SK-N-SH treated with all-trans-retinoic acid at 6 μM for 48 hours (cell line): ENCODE measurements around the gene CDC16.

ENCODE experiments used
- ATAC-seq: fragments of 200-7000 bp; cut with Tn5 transposase; 3 replicates; pipeline ENCODE4 v1.9.1; 2020; ENCODE audit warnings: mild to moderate bottlenecking, moderate library complexity
- ARNTL ChIP-seq: fragments of 450-650 bp; formaldehyde crosslinking; IDR thresholded peaks from 2 replicates; pipeline ENCODE4 v1.5.0; 2020; ENCODE audit warnings: low read depth, mild to moderate bottlenecking, moderate library complexity, borderline replicate concordance
- BACH2 ChIP-seq: fragments of 250-450 bp; sonication (Bioruptor Pico); IDR thresholded peaks from 2 replicates; pipeline ENCODE4 v1.9.0; 2021; ENCODE audit warnings: mild to moderate bottlenecking, borderline replicate concordance
- CSDC2 ChIP-seq: fragments of 250-450 bp; sonication (Bioruptor Pico); IDR thresholded peaks from 2 replicates; pipeline ENCODE4 v1.5.0; 2020; ENCODE audit warnings: mild to moderate bottlenecking, moderate library complexity
- ESRRG ChIP-seq: fragments of 250-450 bp; sonication (Bioruptor Pico); IDR thresholded peaks from 2 replicates; pipeline ENCODE4 v1.6.1; 2021; ENCODE audit warnings: mild to moderate bottlenecking
- GLIS3 ChIP-seq: fragments of 250-450 bp; sonication (Bioruptor Pico); IDR thresholded peaks from 2 replicates; pipeline ENCODE4 v1.5.0; 2020; ENCODE audit warnings: mild to moderate bottlenecking, moderate library complexity
- OSR1 ChIP-seq: fragments of 250-450 bp; sonication (Bioruptor Pico); IDR thresholded peaks from 2 replicates; pipeline ENCODE4 v1.8.0; 2022; ENCODE audit warnings: moderate library complexity, mild to moderate bottlenecking, inconsistent platforms
- POU6F1 ChIP-seq: fragments of 250-450 bp; sonication (Bioruptor Pico); IDR thresholded peaks from 2 replicates; pipeline ENCODE4 v1.8.0; 2021; ENCODE audit warnings: low read depth, mild to moderate bottlenecking, moderate library complexity, borderline replicate concordance
- PPARA ChIP-seq: fragments of 250-450 bp; sonication (Bioruptor Pico); IDR thresholded peaks from 2 replicates; pipeline ENCODE4 v1.5.0; 2020; ENCODE audit warnings: mild to moderate bottlenecking, borderline replicate concordance
- RARB ChIP-seq: fragments of 250-450 bp; sonication (Bioruptor Pico); IDR thresholded peaks from 2 replicates; pipeline ENCODE4 v1.8.0; 2021; ENCODE audit warnings: mild to moderate bottlenecking, moderate library complexity
- TCF4 ChIP-seq: fragments of 250-450 bp; sonication (Bioruptor Pico); IDR thresholded peaks from 2 replicates; pipeline ENCODE4 v1.8.0; 2021; ENCODE audit warnings: mild to moderate bottlenecking, moderate library complexity, borderline replicate concordance
- TOX ChIP-seq: fragments of 250-450 bp; sonication (Bioruptor Pico); IDR thresholded peaks from 2 replicates; pipeline ENCODE4 v1.8.0; 2021; ENCODE audit warnings: mild to moderate bottlenecking, moderate library complexity, borderline replicate concordance
- ZC3H10 ChIP-seq: fragments of 250-450 bp; sonication (Bioruptor Pico); IDR thresholded peaks from 2 replicates; pipeline ENCODE4 v1.5.1; 2021; ENCODE audit warnings: mild to moderate bottlenecking, moderate library complexity
- ZFP30 ChIP-seq: fragments of 450-650 bp; formaldehyde crosslinking; IDR thresholded peaks from 2 replicates; pipeline ENCODE4 v1.5.0; 2022; ENCODE audit warnings: mild to moderate bottlenecking, moderate library complexity
- ZNF70 ChIP-seq: fragments of 450-650 bp; formaldehyde crosslinking; IDR thresholded peaks from 2 replicates; pipeline ENCODE4 v1.5.0; 2020; ENCODE audit warnings: mild to moderate bottlenecking, moderate library complexity
- ZNF8 ChIP-seq: fragments of 450-650 bp; formaldehyde crosslinking; IDR thresholded peaks from 2 replicates; pipeline ENCODE4 v1.5.0; 2020; ENCODE audit warnings: mild to moderate bottlenecking, moderate library complexity
- TF ChIP-seq, protein P1 (sequence below): fragments of 250-450 bp; sonication (Bioruptor Pico); IDR thresholded peaks from 2 replicates; pipeline ENCODE4 v1.5.1; 2020; ENCODE audit warnings: low read depth, mild to moderate bottlenecking, moderate library complexity
- TF ChIP-seq, protein P2 (sequence below): fragments of 250-450 bp; sonication (Bioruptor Pico); IDR thresholded peaks from 2 replicates; pipeline ENCODE4 v1.8.0; 2020; ENCODE audit warnings: mild to moderate bottlenecking, moderate library complexity, borderline replicate concordance
- TF ChIP-seq, protein P3 (sequence below): fragments of 250-450 bp; sonication (Bioruptor Pico); IDR thresholded peaks from 2 replicates; pipeline ENCODE4 v1.5.1; 2021; ENCODE audit warnings: mild to moderate bottlenecking, moderate library complexity

Gene CDC16

GRCh38 chr13:114315074-114315785 lies 80.5 kb downstream of the CDC16 start:
- TF ChIP-seq ARNTL (CRISPR knock-in tag), result no peak
- no peak for TF ChIP-seq ZNF70 (CRISPR knock-in tag)
- no peak for ATAC-seq

- TF ChIP-seq RARB (CRISPR knock-in tag) (no peak), POU6F1 (CRISPR knock-in tag) (no peak), BACH2 (CRISPR knock-in tag) (no peak), OSR1 (CRISPR knock-in tag) (no peak), ZNF8 (CRISPR knock-in tag) (no peak), TCF4 (CRISPR knock-in tag) (no peak), ZNF70 (CRISPR knock-in tag) (no peak), GLIS3 (CRISPR knock-in tag) (no peak), CSDC2 (no peak), TOX (CRISPR knock-in tag) (no peak), ESRRG (CRISPR knock-in tag) (no peak), ZC3H10 (CRISPR knock-in tag) (no peak)
- TF ChIP-seq, protein P1, sequence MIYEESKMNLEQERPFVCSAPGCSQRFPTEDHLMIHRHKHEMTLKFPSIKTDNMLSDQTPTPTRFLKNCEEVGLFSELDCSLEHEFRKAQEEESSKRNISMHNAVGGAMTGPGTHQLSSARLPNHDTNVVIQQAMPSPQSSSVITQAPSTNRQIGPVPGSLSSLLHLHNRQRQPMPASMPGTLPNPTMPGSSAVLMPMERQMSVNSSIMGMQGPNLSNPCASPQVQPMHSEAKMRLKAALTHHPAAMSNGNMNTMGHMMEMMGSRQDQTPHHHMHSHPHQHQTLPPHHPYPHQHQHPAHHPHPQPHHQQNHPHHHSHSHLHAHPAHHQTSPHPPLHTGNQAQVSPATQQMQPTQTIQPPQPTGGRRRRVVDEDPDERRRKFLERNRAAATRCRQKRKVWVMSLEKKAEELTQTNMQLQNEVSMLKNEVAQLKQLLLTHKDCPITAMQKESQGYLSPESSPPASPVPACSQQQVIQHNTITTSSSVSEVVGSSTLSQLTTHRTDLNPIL (CRISPR knock-in tag), result no peak
- TF ChIP-seq, protein P2, sequence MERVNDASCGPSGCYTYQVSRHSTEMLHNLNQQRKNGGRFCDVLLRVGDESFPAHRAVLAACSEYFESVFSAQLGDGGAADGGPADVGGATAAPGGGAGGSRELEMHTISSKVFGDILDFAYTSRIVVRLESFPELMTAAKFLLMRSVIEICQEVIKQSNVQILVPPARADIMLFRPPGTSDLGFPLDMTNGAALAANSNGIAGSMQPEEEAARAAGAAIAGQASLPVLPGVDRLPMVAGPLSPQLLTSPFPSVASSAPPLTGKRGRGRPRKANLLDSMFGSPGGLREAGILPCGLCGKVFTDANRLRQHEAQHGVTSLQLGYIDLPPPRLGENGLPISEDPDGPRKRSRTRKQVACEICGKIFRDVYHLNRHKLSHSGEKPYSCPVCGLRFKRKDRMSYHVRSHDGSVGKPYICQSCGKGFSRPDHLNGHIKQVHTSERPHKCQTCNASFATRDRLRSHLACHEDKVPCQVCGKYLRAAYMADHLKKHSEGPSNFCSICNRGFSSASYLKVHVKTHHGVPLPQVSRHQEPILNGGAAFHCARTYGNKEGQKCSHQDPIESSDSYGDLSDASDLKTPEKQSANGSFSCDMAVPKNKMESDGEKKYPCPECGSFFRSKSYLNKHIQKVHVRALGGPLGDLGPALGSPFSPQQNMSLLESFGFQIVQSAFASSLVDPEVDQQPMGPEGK (CRISPR knock-in tag), result no peak
- no peak for ATAC-seq
Measured at GRCh38 chr13:114318624-114319023, 83.9 kb downstream of the CDC16 start.

DNA sequence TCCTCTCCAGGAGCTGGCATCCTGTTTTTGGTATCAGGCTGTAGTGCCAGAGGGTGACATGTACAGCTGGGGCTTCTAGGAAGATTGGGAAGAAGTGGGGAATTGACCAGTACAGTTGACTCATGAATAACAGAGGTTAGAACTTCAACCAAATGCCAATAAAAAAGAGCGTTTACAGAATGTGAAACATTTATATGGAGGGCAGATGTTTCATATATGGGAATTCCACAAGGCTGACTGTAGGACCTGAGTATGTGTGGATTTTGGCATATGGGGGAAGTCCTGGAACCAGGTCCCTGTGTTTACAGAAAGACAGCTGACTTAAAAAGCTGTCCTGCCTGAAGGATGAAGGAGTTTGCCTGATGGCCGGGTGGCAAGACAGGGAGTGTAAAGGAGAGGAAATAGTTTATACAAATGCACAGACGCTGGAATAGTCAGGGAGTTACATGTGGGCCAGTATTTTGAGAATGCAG lies 84.8 kb downstream of the CDC16 start:
- no peak for TF ChIP-seq ZNF70 (CRISPR knock-in tag)
- no peak for TF ChIP-seq POU6F1 (CRISPR knock-in tag)
- TF ChIP-seq, protein P3, sequence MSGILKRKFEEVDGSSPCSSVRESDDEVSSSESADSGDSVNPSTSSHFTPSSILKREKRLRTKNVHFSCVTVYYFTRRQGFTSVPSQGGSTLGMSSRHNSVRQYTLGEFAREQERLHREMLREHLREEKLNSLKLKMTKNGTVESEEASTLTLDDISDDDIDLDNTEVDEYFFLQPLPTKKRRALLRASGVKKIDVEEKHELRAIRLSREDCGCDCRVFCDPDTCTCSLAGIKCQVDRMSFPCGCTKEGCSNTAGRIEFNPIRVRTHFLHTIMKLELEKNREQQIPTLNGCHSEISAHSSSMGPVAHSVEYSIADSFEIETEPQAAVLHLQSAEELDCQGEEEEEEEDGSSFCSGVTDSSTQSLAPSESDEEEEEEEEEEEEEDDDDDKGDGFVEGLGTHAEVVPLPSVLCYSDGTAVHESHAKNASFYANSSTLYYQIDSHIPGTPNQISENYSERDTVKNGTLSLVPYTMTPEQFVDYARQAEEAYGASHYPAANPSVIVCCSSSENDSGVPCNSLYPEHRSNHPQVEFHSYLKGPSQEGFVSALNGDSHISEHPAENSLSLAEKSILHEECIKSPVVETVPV (CRISPR knock-in tag), result no peak
- TF ChIP-seq ZFP30 (CRISPR knock-in tag), result no peak
- no peak for TF ChIP-seq CSDC2
- TF ChIP-seq ESRRG (CRISPR knock-in tag), result no peak
- TF ChIP-seq ARNTL (CRISPR knock-in tag), result no peak
- TF ChIP-seq OSR1 (CRISPR knock-in tag), result no peak
- no peak for TF ChIP-seq GLIS3 (CRISPR knock-in tag)
- TF ChIP-seq, protein P1 (CRISPR knock-in tag), result no peak
- TF ChIP-seq TOX (CRISPR knock-in tag), result no peak
- no peak for TF ChIP-seq PPARA
- ATAC-seq, result peak; percentile 8; the same call in 1 of the 3 replicates
